SK-N-SH treated with all-trans-retinoic acid at 6 μM for 48 hours (cell line): Measurements from ENCODE around the gene PCNX3.

Experiments
- BACH2 ChIP-seq: fragments of 250-450 bp; sonication (Bioruptor Pico); IDR thresholded peaks from 2 replicates; pipeline ENCODE4 v1.9.0; 2021; ENCODE audit warnings: mild to moderate bottlenecking, borderline replicate concordance
- CREB5 ChIP-seq: fragments of 250-450 bp; sonication (Bioruptor Pico); IDR thresholded peaks from 2 replicates; pipeline ENCODE4 v1.5.1; 2020; ENCODE audit warnings: low read depth, mild to moderate bottlenecking, moderate library complexity
- GLIS3 ChIP-seq: fragments of 250-450 bp; sonication (Bioruptor Pico); IDR thresholded peaks from 2 replicates; pipeline ENCODE4 v1.5.0; 2020; ENCODE audit warnings: mild to moderate bottlenecking, moderate library complexity
- ISL1 ChIP-seq: fragments of 250-450 bp; sonication (Bioruptor Pico); IDR thresholded peaks from 2 replicates; pipeline ENCODE4 v2.1.2; 2022; ENCODE audit warnings: mild to moderate bottlenecking, moderate library complexity
- PATZ1 ChIP-seq: fragments of 250-450 bp; sonication (Bioruptor Pico); IDR thresholded peaks from 2 replicates; pipeline ENCODE4 v1.8.0; 2020; ENCODE audit warnings: mild to moderate bottlenecking, moderate library complexity, borderline replicate concordance
- POU6F1 ChIP-seq: fragments of 250-450 bp; sonication (Bioruptor Pico); IDR thresholded peaks from 2 replicates; pipeline ENCODE4 v1.8.0; 2021; ENCODE audit warnings: low read depth, mild to moderate bottlenecking, moderate library complexity, borderline replicate concordance
- RARB ChIP-seq: fragments of 250-450 bp; sonication (Bioruptor Pico); IDR thresholded peaks from 2 replicates; pipeline ENCODE4 v1.8.0; 2021; ENCODE audit warnings: mild to moderate bottlenecking, moderate library complexity
- TCF4 ChIP-seq: fragments of 250-450 bp; sonication (Bioruptor Pico); IDR thresholded peaks from 2 replicates; pipeline ENCODE4 v1.8.0; 2021; ENCODE audit warnings: mild to moderate bottlenecking, moderate library complexity, borderline replicate concordance
- ZC3H10 ChIP-seq: fragments of 250-450 bp; sonication (Bioruptor Pico); IDR thresholded peaks from 2 replicates; pipeline ENCODE4 v1.5.1; 2021; ENCODE audit warnings: mild to moderate bottlenecking, moderate library complexity
- ZFP30 ChIP-seq: fragments of 450-650 bp; formaldehyde crosslinking; IDR thresholded peaks from 2 replicates; pipeline ENCODE4 v1.5.0; 2022; ENCODE audit warnings: mild to moderate bottlenecking, moderate library complexity
- ZNF565 ChIP-seq: fragments of 450-650 bp; formaldehyde crosslinking; conservative IDR thresholded peaks from 2 replicates; pipeline ENCODE4 v1.5.0; 2020; ENCODE audit warnings: low read depth, mild to moderate bottlenecking, moderate library complexity
- ZNF70 ChIP-seq: fragments of 450-650 bp; formaldehyde crosslinking; IDR thresholded peaks from 2 replicates; pipeline ENCODE4 v1.5.0; 2020; ENCODE audit warnings: mild to moderate bottlenecking, moderate library complexity
- ZNF8 ChIP-seq: fragments of 450-650 bp; formaldehyde crosslinking; IDR thresholded peaks from 2 replicates; pipeline ENCODE4 v1.5.0; 2020; ENCODE audit warnings: mild to moderate bottlenecking, moderate library complexity

- no peak for TF ChIP-seq PATZ1 (CRISPR knock-in tag)
- no peak for TF ChIP-seq BACH2 (CRISPR knock-in tag)
- no peak for TF ChIP-seq ZNF70 (CRISPR knock-in tag)
- TF ChIP-seq POU6F1 = no peak
- TF ChIP-seq ZFP30 = no peak
- no peak for TF ChIP-seq ZNF565
- no peak for TF ChIP-seq RARB (CRISPR knock-in tag)
- no peak for TF ChIP-seq ISL1 (CRISPR knock-in tag)
- TF ChIP-seq ZC3H10 (CRISPR knock-in tag) = no peak
- TF ChIP-seq GLIS3 (CRISPR knock-in tag) = no peak
- no peak for TF ChIP-seq TCF4 (CRISPR knock-in tag)
- no peak for TF ChIP-seq CREB5
- no peak for TF ChIP-seq ZNF8
Measured at GRCh38 chr11:65589444-65590239, 25.9 kb upstream of the PCNX3 start.
